GM11168 (cell line): Measurements from ENCODE around the gene TOP1.
"Not testable (repeated sequence)": the region's sequence is repeated elsewhere in the genome, so short reads cannot be mapped to it uniquely, and the experiment has no call there.

Experiments
- in situ Hi-C: fragments of 300-500 bp; cut with MboI; formaldehyde crosslinking; loops from one replicate; pipeline ENCODE4 v1.12.0; 2022; ENCODE audit warnings: low sequenced_read_pairs; ENCODE audit not compliant: unreplicated experiment

Gene TOP1

DNA sequence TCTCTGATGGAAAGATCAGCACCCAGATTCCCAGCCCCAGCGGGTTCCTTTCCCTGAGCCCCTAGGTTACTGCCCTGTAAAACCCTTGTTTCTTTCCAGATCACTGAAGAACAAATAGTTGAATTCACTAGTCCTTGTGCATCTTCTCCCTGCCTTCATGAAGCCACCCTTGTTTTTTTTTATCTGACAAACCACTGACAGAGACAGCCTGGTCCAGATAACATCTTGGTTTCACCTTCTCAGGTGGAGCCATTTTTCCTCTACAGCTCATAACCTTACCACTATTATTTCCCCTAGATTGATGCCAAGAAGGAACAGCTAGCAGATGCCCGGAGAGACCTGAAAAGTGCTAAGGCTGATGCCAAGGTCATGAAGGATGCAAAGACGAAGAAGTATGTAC, 92.8 kb downstream of the TOP1 start:
- in situ Hi-C loops, result no loop called here

GRCh38 chr20:41123631-41124030, 95.0 kb downstream of the TOP1 start:
- in situ Hi-C loops, result no loop called here

GRCh38 chr20:41124451-41125094, 96.0 kb downstream of the TOP1 start:
- in situ Hi-C loops, result no loop called here

DNA sequence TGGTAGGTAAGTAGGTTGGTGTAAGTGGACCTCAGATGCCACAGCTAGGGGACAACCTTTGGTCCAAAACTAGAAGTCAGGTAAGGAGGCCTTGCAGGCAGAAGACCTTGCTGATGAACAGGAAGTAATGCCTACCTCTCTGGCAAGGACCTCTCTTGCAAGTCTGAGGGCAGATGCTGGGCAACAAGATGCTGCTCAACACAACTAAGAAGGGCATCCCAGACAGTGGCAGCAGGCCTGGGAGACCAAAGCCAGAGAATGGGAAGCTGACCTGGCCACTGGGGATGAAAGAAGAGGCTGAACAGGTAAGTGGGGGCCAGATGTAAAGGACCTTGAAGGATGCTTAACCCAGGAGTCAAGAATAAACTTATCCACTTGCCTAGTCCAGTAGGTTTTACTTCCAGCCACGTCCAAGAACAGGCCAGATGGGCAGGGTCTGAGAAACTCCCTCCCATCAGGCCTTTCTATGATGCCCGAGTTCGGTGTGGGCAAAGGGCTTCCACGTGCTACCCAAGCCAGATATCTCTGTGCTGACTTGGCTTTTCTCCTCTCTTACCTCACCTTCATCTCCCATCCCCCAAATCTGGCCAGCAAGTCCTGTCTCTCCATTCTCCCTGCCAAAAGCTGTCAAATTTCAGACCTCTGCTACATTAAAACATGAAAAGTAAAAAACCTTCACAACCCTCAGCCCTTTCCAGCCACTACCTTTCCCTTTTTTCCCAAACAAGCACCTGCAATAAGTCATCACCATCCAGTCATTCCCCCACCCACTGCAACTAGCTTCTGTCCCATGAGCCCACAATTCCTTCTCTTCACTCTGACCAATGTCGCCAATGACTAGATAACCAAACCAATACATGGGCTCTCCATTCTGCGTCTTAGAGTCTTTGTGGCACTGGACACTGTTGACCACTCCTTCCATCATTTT, 97.2 kb downstream of the TOP1 start:
- in situ Hi-C loops, result no loop called here

DNA sequence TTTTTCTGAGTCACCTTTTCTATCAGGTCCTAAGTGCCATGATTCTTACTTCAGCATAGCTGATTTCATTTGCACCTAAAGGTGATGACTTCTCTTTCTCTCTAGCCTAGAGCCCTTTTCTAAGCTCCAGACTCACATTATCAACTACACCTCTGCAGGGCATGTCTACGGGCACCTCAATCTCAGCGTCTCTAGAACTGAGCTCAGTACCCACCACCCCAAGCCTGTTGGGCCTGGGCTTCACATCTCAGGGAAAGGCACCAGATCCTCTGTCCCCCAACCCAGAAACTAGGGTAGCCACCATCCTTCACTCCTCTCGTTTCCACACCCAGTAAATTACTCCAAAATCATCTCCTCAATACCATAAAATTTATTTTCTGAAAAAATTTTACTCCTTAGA, 98.1 kb downstream of the TOP1 start:
- in situ Hi-C loops, result no loop called here

GRCh38 chr20:41128317-41128716, 99.7 kb downstream of the TOP1 start:
- in situ Hi-C loops, result not testable (repeated sequence)

GRCh38 chr20:41131594-41132387, 103.2 kb downstream of the TOP1 start:
- in situ Hi-C loops, result loop anchor here (10.0 kb wide), 1 partner anchor 203 kb away; no protein-coding TSS in a partner anchor

DNA sequence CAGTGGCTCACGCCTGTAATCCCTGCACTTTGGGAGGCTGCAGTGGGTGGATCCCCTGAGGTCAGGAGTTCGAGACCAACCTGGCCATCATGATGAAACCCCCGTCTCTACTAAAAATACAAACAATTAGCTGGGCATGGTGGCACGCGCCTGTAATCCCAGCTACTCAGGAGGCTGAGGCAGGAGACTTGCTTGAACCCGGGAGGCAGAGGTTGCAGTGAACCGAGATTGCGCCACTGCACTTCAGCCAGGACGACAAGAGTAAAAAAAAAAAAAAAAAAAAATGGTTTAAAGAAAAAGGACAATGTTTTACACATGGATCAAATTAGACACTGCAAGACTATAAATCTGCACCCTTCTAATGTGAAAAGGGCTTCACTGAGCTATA, 103.8 kb downstream of the TOP1 start:
- in situ Hi-C loops, result loop anchor here (10.0 kb wide), 1 partner anchor 202 kb away; no protein-coding TSS in a partner anchor

DNA sequence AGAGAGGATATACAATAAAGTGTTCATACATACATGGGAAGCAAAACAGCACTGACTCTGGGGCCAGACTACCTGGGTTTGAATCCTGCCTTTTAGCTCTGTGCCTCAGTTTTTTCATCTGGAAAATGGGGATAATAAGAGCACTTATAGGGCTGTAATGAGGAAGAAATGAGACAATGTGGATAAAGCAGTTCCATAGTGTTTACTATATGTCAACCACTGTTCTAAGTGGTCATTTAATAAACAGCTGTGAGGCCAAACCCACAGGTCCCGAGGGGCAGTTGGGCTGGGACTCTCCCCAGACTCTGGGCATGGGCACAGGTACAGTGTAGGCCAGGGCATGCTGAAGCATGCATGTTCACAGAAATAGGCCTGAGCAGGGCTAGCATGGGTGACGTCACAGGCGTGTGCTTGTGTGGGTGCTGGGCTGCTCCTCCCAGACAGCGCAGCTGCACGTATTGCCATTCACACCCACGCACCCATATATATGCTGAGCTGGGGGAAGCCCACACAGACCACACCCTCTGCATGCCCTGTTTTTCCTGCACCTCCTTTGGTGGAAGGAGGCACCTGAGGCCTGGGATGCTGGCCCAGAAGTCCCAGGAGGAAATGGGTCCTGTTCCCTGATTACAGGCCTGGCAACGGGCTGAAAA, 105.2 kb downstream of the TOP1 start:
- in situ Hi-C loops, result loop anchor here (10.0 kb wide), 1 partner anchor 201 kb away; no protein-coding TSS in a partner anchor

GRCh38 chr20:41134362-41135186, 106.0 kb downstream of the TOP1 start:
- in situ Hi-C loops, result loop anchor here (10.0 kb wide), 1 partner anchor 200 kb away; no protein-coding TSS in a partner anchor

GRCh38 chr20:41135187-41135887, 106.7 kb downstream of the TOP1 start:
- in situ Hi-C loops, result loop anchor here (10.0 kb wide), 1 partner anchor 199 kb away; no protein-coding TSS in a partner anchor

GRCh38 chr20:41135888-41136679, 107.5 kb downstream of the TOP1 start:
- in situ Hi-C loops, result loop anchor here (10.0 kb wide), 1 partner anchor 199 kb away; no protein-coding TSS in a partner anchor

DNA sequence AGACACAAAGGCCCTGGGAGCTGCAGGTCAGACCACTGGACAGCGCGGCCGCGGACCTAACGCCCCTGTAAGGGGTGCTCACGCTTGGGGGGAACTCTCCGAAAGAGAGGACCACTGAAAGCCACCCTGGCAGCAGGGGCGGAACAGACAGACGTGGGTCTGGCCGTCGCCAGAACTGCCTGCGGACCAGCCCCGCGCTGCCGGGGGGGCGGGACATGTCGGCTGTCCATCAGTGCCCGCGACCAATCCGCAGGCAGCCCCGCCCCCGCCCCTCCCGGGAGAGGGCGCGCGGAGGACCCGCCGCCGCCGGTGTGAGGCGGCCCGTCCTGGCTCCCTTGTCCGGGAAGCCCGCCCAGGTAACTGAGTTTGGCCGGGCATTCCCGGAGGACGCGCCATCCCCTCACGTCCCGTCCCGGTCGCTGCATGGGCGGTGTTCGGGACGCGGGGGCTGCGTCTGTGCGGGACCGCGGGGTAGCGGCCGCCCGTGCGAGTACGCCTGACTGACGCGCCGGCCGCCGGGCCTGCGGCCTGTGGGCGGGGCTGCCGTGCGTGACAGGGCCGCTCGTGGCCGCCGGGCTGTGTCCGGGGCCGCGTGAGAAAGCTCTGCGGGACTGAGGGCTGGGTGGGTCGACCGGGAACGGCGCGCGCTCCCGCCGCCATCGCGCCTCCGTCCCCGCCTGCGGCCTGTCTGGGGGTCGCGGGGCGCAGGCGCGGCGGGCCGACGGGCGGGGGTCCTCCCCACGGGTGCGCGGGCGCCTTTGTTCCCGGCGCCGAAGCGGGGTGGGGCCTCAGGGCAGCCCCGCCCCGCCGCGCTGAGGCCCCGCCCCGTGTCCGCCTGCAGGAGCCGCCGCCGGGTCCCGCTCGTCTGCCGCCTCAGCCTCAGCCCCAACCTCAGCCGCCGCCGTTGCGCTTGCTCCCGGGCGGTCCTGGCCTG, 108.3 kb downstream of the TOP1 start, which contains the start of gene PLCG1:
PLCG1 (plus strand) TSS at position 864 of the 934 bp plus-strand sequence. CDS start 99 bp downstream, outside the sequence.
- in situ Hi-C loops, result loop anchor here (10.0 kb wide), 1 partner anchor 198 kb away; no protein-coding TSS in a partner anchor

DNA sequence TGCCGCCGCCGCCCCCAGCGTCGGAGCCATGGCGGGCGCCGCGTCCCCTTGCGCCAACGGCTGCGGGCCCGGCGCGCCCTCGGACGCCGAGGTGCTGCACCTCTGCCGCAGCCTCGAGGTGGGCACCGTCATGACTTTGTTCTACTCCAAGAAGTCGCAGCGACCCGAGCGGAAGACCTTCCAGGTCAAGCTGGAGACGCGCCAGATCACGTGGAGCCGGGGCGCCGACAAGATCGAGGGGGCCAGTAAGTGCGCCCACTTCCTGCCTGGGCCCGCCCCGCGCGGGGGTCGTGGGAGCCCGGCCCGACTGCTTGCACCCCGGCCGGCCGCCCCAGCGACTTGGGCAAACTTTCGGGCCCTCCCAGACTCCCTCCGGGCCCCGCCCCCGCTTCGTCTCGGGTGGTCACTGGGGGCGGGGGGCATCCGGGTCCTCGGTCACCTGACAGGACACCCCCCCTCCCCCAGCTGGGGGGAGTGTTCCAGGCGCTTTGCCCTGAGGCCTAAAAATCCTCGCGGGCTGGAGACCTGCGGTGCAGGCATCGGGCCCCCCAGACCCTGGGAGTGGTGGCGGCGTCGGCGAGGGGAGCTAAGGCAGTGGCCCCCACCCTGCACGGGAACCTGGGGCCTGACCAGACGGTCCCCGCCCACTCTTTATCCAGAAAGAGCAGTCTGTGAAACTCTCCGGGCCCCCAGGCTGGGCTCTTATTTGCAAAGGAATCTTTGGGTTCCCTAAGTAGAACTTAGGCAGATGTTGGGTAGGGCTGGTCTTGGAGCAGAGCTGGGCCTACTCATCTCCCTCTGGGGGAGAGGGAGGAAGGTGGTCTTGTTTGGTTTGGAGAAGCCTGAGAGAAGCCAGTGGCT, 109.2 kb downstream of the TOP1 start:
- in situ Hi-C loops, result loop anchor here (10.0 kb wide), 1 partner anchor 197 kb away; no protein-coding TSS in a partner anchor
